HG03064 (cell line): ENCODE data around the gene VIL1.

ENCODE experiments used
- ATAC-seq: cut with Tn5 transposase; IDR thresholded peaks from one replicate; pipeline ENCODE4 v1.9.1; 2021; ENCODE audit warnings: low read depth; ENCODE audit not compliant: unreplicated experiment

Gene VIL1

GRCh38 chr2:218479595-218479994, 60.7 kb downstream of the VIL1 start:
- no peak for ATAC-seq

- no peak for ATAC-seq
These were observed 63.7 kb downstream of the VIL1 start for GRCh38 chr2:218482651-218483050.

GRCh38 chr2:218485986-218486667, 67.2 kb downstream of the VIL1 start:
- no peak for ATAC-seq

- no peak for ATAC-seq
These were observed 81.7 kb downstream of the VIL1 start for GRCh38 chr2:218500501-218501060.

- no peak for ATAC-seq
These were observed 82.7 kb downstream of the VIL1 start for GRCh38 chr2:218501665-218502064.
